Gastroesophageal sphincter (tissue), 3 donors: ENCODE data around the gene GRB7.

Experiments
- CTCF ChIP-seq, 4 experiments: fragments of 200-600 bp in 2 of 4; fragments of 450-650 bp in 2 of 4; sonication (generic) in 1 of 4; IDR thresholded peaks; one replicate each; pipeline ENCODE4 v1.5.1; 2017 to 2019; ENCODE audit warnings: antibody characterized with exemption in 4 of 4, mild to moderate bottlenecking in 2 of 4, moderate library complexity in 2 of 4
- EP300 ChIP-seq: sonication (generic); formaldehyde crosslinking; IDR thresholded peaks from one replicate; pipeline ENCODE4 v1.6.1; 2017; ENCODE audit warnings: antibody characterized with exemption, mild to moderate bottlenecking
- POLR2A ChIP-seq, 2 donors: fragments of 450-650 bp; IDR thresholded peaks; one replicate each; pipeline ENCODE4 v1.6.1; 2017; ENCODE audit warnings: antibody characterized with exemption in 2 of 2, mild to moderate bottlenecking in 2 of 2, moderate library complexity in 1 of 2

DNA sequence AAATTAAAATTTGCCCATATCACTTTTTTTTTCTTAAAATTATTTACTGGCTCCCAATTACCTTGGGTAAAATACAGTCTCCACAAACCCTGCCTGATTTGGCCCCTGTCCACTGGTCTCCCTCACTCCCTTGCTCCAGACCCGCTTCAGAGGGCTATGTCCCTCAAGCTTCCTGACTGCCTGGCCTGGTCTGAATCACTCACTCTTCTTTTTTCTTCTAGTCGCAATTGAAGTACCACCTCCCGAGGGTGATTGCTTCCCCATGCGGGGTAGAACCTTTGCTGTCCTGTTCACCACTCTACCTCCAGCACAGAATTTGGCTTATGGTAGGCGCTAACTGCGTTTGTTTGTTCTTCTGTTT is 49.3 kb upstream of the GRB7 start:
- no peak for TF ChIP-seq CTCF (IDR thresholded peaks at IDR 0.05)
- no peak for TF ChIP-seq POLR2A (IDR thresholded peaks at IDR 0.05)
- TF ChIP-seq EP300 = no peak
